SK-N-MC (cell line): ENCODE measurements around the gene SCAMP4.

Source experiments
- EZH2 ChIP-seq: fragments of 200-600 bp; sonication (generic); IDR thresholded peaks from one replicate; pipeline ENCODE4 v1.6.1; 2017; ENCODE audit warnings: antibody characterized with exemption
- FOXP2 ChIP-seq: optimal IDR thresholded peaks from 2 replicates; pipeline ENCODE3; 2011; ENCODE audit warnings: mild to moderate bottlenecking, moderate library complexity; ENCODE audit not compliant: insufficient read depth; ENCODE audit errors: extremely low read length, control extremely low read depth
- POLR2AphosphoS5 ChIP-seq: IDR thresholded peaks from 2 replicates; pipeline ENCODE4 v1.6.1; 2012; ENCODE audit warnings: mild to moderate bottlenecking, low read depth, low read length, borderline replicate concordance

- TF ChIP-seq EZH2 = no peak
- no peak for TF ChIP-seq POLR2AphosphoS5
- no peak for TF ChIP-seq FOXP2
Observed at GRCh38 chr19:1969176-1970002, 64.2 kb downstream of the SCAMP4 start.
